HG03439 (cell line): Measurements from ENCODE around the gene RADX.
"Not testable (repeated sequence)": the region's sequence is repeated elsewhere in the genome, so short reads cannot be mapped to it uniquely, and the experiment has no call there.

Experiments
- ATAC-seq: cut with Tn5 transposase; IDR thresholded peaks from one replicate; pipeline ENCODE4 v1.9.1; 2021; ENCODE audit warnings: mild to moderate bottlenecking, moderate library complexity; ENCODE audit not compliant: unreplicated experiment

The RADX gene

GRCh38 chrX:106611679-106612392, at the start of gene RADX:
Gene RADX (plus strand): TSS chrX:106611978. CDS start chrX:106612081, 103 bp downstream.
- ATAC-seq = peak; percentile 99

- no peak for ATAC-seq
Observed at GRCh38 chrX:106564986-106565385, 46.8 kb upstream of the RADX start.

GRCh38 chrX:106566362-106566761, 45.4 kb upstream of the RADX start:
- ATAC-seq = no peak

GRCh38 chrX:106581856-106582255, 29.9 kb upstream of the RADX start:
- no peak for ATAC-seq

- no peak for ATAC-seq
Observed at GRCh38 chrX:106585478-106585877, 26.3 kb upstream of the RADX start.

- no peak for ATAC-seq
Observed at GRCh38 chrX:106588801-106589200, 23.0 kb upstream of the RADX start.

- ATAC-seq = no peak
Observed at GRCh38 chrX:106599411-106599810, 12.4 kb upstream of the RADX start.

- no peak for ATAC-seq
Observed at GRCh38 chrX:106606571-106606970, 5.2 kb upstream of the RADX start.

- ATAC-seq = no peak
Observed at GRCh38 chrX:106608016-106608415, 3.8 kb upstream of the RADX start.

GRCh38 chrX:106611317-106611678, 480 bp upstream of the RADX start:
- ATAC-seq = peak; percentile 7

GRCh38 chrX:106612393-106612763, 600 bp downstream of the RADX start:
- peak; percentile 24 for ATAC-seq

GRCh38 chrX:106613277-106613676, 1.5 kb downstream of the RADX start:
- no peak for ATAC-seq

- no peak for ATAC-seq
Observed at GRCh38 chrX:106615041-106615440, 3.3 kb downstream of the RADX start.

GRCh38 chrX:106619797-106620196, 8.0 kb downstream of the RADX start:
- no peak for ATAC-seq

GRCh38 chrX:106621836-106622235, 10.1 kb downstream of the RADX start:
- ATAC-seq = no peak

GRCh38 chrX:106626789-106627188, 15.0 kb downstream of the RADX start:
- no peak for ATAC-seq

- no peak for ATAC-seq
Observed at GRCh38 chrX:106631615-106632014, 19.8 kb downstream of the RADX start.

GRCh38 chrX:106649523-106650428, 38.0 kb downstream of the RADX start:
- peak; percentile 91 for ATAC-seq

- ATAC-seq = not testable (repeated sequence)
Observed at GRCh38 chrX:106653625-106654024, 41.8 kb downstream of the RADX start.

- no peak for ATAC-seq
Observed at GRCh38 chrX:106670631-106671030, 58.9 kb downstream of the RADX start.

- no peak for ATAC-seq
Observed at GRCh38 chrX:106672527-106672926, 60.7 kb downstream of the RADX start.

- ATAC-seq = no peak
Observed at GRCh38 chrX:106680716-106681115, 68.9 kb downstream of the RADX start.
